GM19193 (cell line): ENCODE measurements around the gene GATAD2A.

Experiments used
- POLR2A ChIP-seq: IDR thresholded peaks from 4 replicates; pipeline ENCODE4 v1.6.1; 2011; ENCODE audit not compliant: insufficient read depth, insufficient read length; ENCODE audit errors: extremely low read depth

Gene GATAD2A

GRCh38 chr19:19515642-19516519, 110.4 kb downstream of the GATAD2A start, which contains the start of gene NDUFA13:
Gene NDUFA13, plus strand, starts transcription at chr19:19516225. Its CDS starts 14 bp downstream, at chr19:19516239.
- peak; percentile 91 for TF ChIP-seq POLR2A

- no peak for TF ChIP-seq POLR2A
Observed at GRCh38 chr19:19517235-19517619, 111.8 kb downstream of the GATAD2A start.

GRCh38 chr19:19520989-19521388, 115.5 kb downstream of the GATAD2A start:
- no peak for TF ChIP-seq POLR2A

- no peak for TF ChIP-seq POLR2A
Observed at GRCh38 chr19:19523177-19523576, 117.7 kb downstream of the GATAD2A start.

GRCh38 chr19:19524053-19524452, 118.6 kb downstream of the GATAD2A start:
- no peak for TF ChIP-seq POLR2A

GRCh38 chr19:19525611-19526380, 120.3 kb downstream of the GATAD2A start:
- TF ChIP-seq POLR2A = no peak

GRCh38 chr19:19526581-19527370, 121.3 kb downstream of the GATAD2A start:
- no peak for TF ChIP-seq POLR2A

- TF ChIP-seq POLR2A = no peak
Observed at GRCh38 chr19:19527371-19527656, 121.8 kb downstream of the GATAD2A start.

GRCh38 chr19:19527674-19528625, 122.5 kb downstream of the GATAD2A start:
- TF ChIP-seq POLR2A = no peak

- no peak for TF ChIP-seq POLR2A
Observed at GRCh38 chr19:19528721-19529490, 123.4 kb downstream of the GATAD2A start, which contains the start of gene YJEFN3. Gene YJEFN3, plus strand, starts transcription at chr19:19528911. Its CDS starts 22 bp downstream, at chr19:19528933.

- no peak for TF ChIP-seq POLR2A
Observed at GRCh38 chr19:19529783-19530422, 124.4 kb downstream of the GATAD2A start.

GRCh38 chr19:19530423-19530804, 124.9 kb downstream of the GATAD2A start:
- no peak for TF ChIP-seq POLR2A

GRCh38 chr19:19530889-19531288, 125.4 kb downstream of the GATAD2A start:
- TF ChIP-seq POLR2A = no peak
